ENCODE measurements around the gene SRCAP.

The SRCAP gene

GRCh38 chr16:30698816-30699614 lies at the start of gene SRCAP:
TSS of gene SRCAP (plus strand) at chr16:30699171. CDS start at chr16:30700825, 1,654 bp downstream.
- TF ChIP-seq LEF1 (IDR thresholded peaks at IDR 0.05; ENCODE audit: borderline replicate concordance) (peak; percentile 50; the same call in 1 of the 2 replicates), FOXM1 (IDR thresholded peaks at IDR 0.05; ENCODE audit: borderline replicate concordance) (no peak), HDGF (IDR thresholded peaks at IDR 0.05; ENCODE audit: borderline replicate concordance) (no peak; the same call in 1 of the 2 replicates), ELF4 (IDR thresholded peaks at IDR 0.05) (0 out of 2 replicates have a peak, but pooled peaks have one; percentile 18), ZNF384 (IDR thresholded peaks at IDR 0.05) (no peak), L3MBTL2 (conservative IDR thresholded peaks at IDR 0.05) (0 out of 2 replicates have a peak, but pooled peaks have one; percentile 28), BHLHE40 (IDR thresholded peaks at IDR 0.05; ENCODE audit: borderline replicate concordance) (no peak)
- peak; percentile 97 for DNase-seq (ENCODE audit: extremely low spot score)
- POLR2A ChIA-PET, result interaction anchor here (0.5 to 3.7 kb wide), 25 partner anchors 9 to 345 kb away, joined by 3 to 57 read pairs (median 4); partner anchors contain the start of genes DCTPP1, FBRS, PHKG2 and PRR14
- CTCF ChIA-PET, result no interaction called here

GRCh38 chr16:30649725-30650368 lies 49.1 kb upstream of the SRCAP start:
- no peak for DNase-seq (ENCODE audit: extremely low spot score)
- TF ChIP-seq LEF1 (IDR thresholded peaks at IDR 0.05; ENCODE audit: borderline replicate concordance) (no peak), HDGF (IDR thresholded peaks at IDR 0.05; ENCODE audit: borderline replicate concordance) (no peak), FOXA1 (IDR thresholded peaks at IDR 0.05) (no peak), L3MBTL2 (conservative IDR thresholded peaks at IDR 0.05) (no peak), FOXM1 (IDR thresholded peaks at IDR 0.05; ENCODE audit: borderline replicate concordance) (no peak), BHLHE40 (IDR thresholded peaks at IDR 0.05; ENCODE audit: borderline replicate concordance) (no peak), SUZ12 (IDR thresholded peaks at IDR 0.05) (no peak), NFRKB (IDR thresholded peaks at IDR 0.05) (no peak), FOXK2 (IDR thresholded peaks at IDR 0.05) (no peak), ARNT (IDR thresholded peaks at IDR 0.05) (no peak), TARDBP (IDR thresholded peaks at IDR 0.05) (no peak), ZNF384 (IDR thresholded peaks at IDR 0.05) (no peak), PKNOX1 (IDR thresholded peaks at IDR 0.05) (no peak), SP1 (IDR thresholded peaks at IDR 0.05) (no peak)
- CTCF ChIA-PET, result interaction anchor here (1.2 to 3.1 kb wide), 4 partner anchors 9 to 115 kb away, joined by 3 to 11 read pairs (median 4); no protein-coding TSS in a partner anchor
- POLR2A ChIA-PET, result interaction anchor here (0.8 to 3.1 kb wide), 13 partner anchors 9 to 114 kb away, joined by 3 to 27 read pairs (median 4); partner anchors contain the start of genes FBRS, SRCAP, ZNF688 and ZNF689

GRCh38 chr16:30650369-30651123 lies 48.4 kb upstream of the SRCAP start, which contains the start of gene PRR14:
TSS of gene PRR14 (plus strand) at chr16:30650960. CDS start at chr16:30651646, 686 bp downstream.
- TF ChIP-seq FOXA1 (IDR thresholded peaks at IDR 0.05) (no peak), FOXK2 (IDR thresholded peaks at IDR 0.05) (no peak), ZNF384 (IDR thresholded peaks at IDR 0.05) (no peak), FOXM1 (IDR thresholded peaks at IDR 0.05; ENCODE audit: borderline replicate concordance) (no peak), TARDBP (IDR thresholded peaks at IDR 0.05) (no peak), SP1 (IDR thresholded peaks at IDR 0.05) (no peak), PKNOX1 (IDR thresholded peaks at IDR 0.05) (no peak), HDGF (IDR thresholded peaks at IDR 0.05; ENCODE audit: borderline replicate concordance) (no peak), NFRKB (IDR thresholded peaks at IDR 0.05) (no peak), CTBP1 (IDR thresholded peaks at IDR 0.05; ENCODE audit: borderline replicate concordance) (no peak), BHLHE40 (IDR thresholded peaks at IDR 0.05; ENCODE audit: borderline replicate concordance) (no peak), SUZ12 (IDR thresholded peaks at IDR 0.05) (no peak), LEF1 (IDR thresholded peaks at IDR 0.05; ENCODE audit: borderline replicate concordance) (no peak), ARNT (IDR thresholded peaks at IDR 0.05) (no peak)
- peak; percentile 99 for DNase-seq (ENCODE audit: extremely low spot score)
- ChIA-PET POLR2A (interaction anchor here (0.7 to 3.1 kb wide), 19 partner anchors 8 to 279 kb away, joined by 3 to 27 read pairs (median 4); partner anchors contain the start of genes FBRS, SRCAP, ZNF688 and ZNF689), CTCF (interaction anchor here (0.7 to 3.1 kb wide), 6 partner anchors 8 to 115 kb away, joined by 3 to 11 read pairs (median 4); no protein-coding TSS in a partner anchor)

GRCh38 chr16:30651124-30652004 lies 47.6 kb upstream of the SRCAP start:
- ChIA-PET CTCF (interaction anchor here (0.7 to 3.1 kb wide), 5 partner anchors 14 to 116 kb away, joined by 3 to 11 read pairs (median 4); no protein-coding TSS in a partner anchor), POLR2A (interaction anchor here (0.7 to 3.1 kb wide), 19 partner anchors 7 to 280 kb away, joined by 3 to 27 read pairs (median 4); partner anchors contain the start of genes FBRS, SRCAP, ZNF688 and ZNF747)
- DNase-seq (ENCODE audit: extremely low spot score), result peak; percentile 83
- TF ChIP-seq ELF4 (IDR thresholded peaks at IDR 0.05) (no peak), ZNF384 (IDR thresholded peaks at IDR 0.05) (no peak), PKNOX1 (IDR thresholded peaks at IDR 0.05) (no peak), LEF1 (IDR thresholded peaks at IDR 0.05; ENCODE audit: borderline replicate concordance) (no peak), SUZ12 (IDR thresholded peaks at IDR 0.05) (no peak), CTBP1 (IDR thresholded peaks at IDR 0.05; ENCODE audit: borderline replicate concordance) (no peak), NFRKB (IDR thresholded peaks at IDR 0.05) (no peak), TARDBP (IDR thresholded peaks at IDR 0.05) (no peak), FOXM1 (IDR thresholded peaks at IDR 0.05; ENCODE audit: borderline replicate concordance) (no peak), FOXA1 (IDR thresholded peaks at IDR 0.05) (no peak), HDGF (IDR thresholded peaks at IDR 0.05; ENCODE audit: borderline replicate concordance) (no peak), FOXK2 (IDR thresholded peaks at IDR 0.05) (no peak), BHLHE40 (IDR thresholded peaks at IDR 0.05; ENCODE audit: borderline replicate concordance) (no peak), SP1 (IDR thresholded peaks at IDR 0.05) (no peak), L3MBTL2 (conservative IDR thresholded peaks at IDR 0.05) (no peak), ARNT (IDR thresholded peaks at IDR 0.05) (no peak)
